Measurements from ENCODE around the gene C2orf74.
A peak's percentile ranks its signal among the peaks of the same experiment; 100 is the strongest.
"Not testable (repeated sequence)": the region's sequence is repeated elsewhere in the genome, so short reads cannot be mapped to it uniquely, and the experiment has no call there.

Gene C2orf74

DNA sequence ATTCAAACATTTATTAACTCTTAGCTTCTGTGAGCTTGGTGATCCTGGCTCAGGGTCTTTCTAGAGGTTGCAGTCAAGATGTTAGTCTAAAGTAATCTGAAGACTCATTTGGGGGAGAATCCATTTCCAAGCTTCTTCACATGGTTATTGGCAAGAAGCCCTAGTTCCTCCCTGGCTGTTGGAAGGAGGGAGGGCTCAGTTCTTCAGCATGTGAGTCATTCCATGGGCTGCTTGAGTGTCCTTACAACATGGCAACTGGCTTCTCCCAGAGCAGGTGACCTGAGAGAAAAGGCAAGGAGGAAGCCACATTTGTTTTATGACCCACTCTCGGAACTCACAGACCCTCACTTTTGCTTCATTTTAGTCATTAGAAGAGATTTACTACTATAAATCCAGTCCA is 10.6 kb upstream of the C2orf74 start:
- peaks cover 3 to 5% of the 10 kb centered on the region in 2 donors for H3K4me1 Mint-ChIP-seq
- no peaks in the 10 kb centered on the region for H3K27me3 Mint-ChIP-seq
- no peak overlapping the region for H3K27ac Mint-ChIP-seq
- H3K4me3 Mint-ChIP-seq = no peak overlapping the region
- ATAC-seq (replicated peaks) = no peak
- no peak for DNase-seq
- no peaks in the 10 kb centered on the region for H3K9me3 Mint-ChIP-seq
- H3K36me3 Mint-ChIP-seq = peaks cover 19 to 34% of the 10 kb centered on the region in 2 donors

DNA sequence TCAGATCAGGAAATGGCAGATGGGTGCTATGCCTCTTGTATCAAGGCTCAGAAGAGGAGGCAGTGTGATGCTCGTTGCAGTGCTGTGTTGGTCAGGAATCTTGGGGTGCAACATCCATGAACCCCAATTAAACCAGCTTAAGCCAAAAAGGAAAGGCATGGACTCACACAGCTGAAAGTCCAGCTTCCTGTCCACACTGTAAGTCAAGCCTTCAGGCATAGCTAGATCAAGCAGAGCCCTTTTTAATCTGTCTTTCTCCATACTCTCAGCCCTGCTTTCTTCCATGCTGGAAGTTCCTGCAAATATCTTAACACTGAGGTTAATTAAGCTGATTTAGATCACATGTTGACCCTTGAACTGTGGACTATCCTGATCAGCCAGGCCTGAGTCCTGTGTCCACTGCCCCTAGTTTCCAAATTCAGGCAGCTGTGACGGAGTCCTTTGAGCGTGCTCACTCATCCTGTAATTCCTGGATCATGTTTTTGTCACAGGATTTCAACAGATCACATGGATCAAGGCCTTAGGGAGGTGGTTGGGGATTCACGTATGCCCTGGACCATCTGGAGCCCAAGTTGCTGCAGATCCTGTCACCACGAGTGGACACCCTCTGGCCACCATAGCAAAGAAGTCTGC is 4.5 kb upstream of the C2orf74 start:
- Mint-ChIP-seq H3K36me3 (peaks cover 22 to 41% of the 10 kb centered on the region in 2 donors), H3K9me3 (peaks cover 7 to 8% of the 10 kb centered on the region in 2 donors), H3K4me3 (no peak overlapping the region), H3K27ac (peak overlapping the region; percentile 43), H3K4me1 (peaks cover 14 to 19% of the 10 kb centered on the region in 2 donors), H3K27me3 (no peaks in the 10 kb centered on the region)
- DNase-seq = no peak
- no peak for ATAC-seq (replicated peaks)

DNA sequence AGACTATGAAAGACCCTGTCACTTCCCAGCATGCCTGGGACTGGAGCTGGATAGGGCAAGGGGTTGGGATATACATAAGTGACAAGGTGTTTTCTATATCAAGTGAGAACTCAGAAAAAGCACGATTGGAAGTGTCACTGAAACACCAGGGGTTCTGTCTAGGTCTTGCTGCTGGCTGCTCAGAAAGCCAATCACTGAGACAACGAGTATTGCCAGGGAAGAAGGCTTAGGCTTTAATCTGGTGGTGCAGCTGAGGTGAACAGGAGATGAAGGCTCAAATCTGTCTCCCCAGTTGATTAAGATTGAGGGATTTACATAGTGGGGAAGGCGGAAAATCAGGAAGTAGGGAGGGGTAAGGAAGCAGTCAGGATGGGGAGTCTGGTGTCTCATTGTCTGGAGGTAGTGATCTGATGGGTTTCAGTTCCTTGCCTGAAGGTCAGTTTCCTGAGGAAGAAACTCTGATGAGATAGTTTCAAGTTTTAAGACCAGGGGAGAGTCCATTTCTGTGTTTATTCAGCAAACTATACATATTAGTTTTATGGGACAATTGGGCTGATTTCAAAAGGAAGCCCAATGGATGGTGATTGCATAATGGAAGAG is 3.5 kb upstream of the C2orf74 start:
- peaks cover 7 to 8% of the 10 kb centered on the region in 2 donors for H3K9me3 Mint-ChIP-seq
- H3K27me3 Mint-ChIP-seq = no peaks in the 10 kb centered on the region
- DNase-seq = no peak
- H3K27ac Mint-ChIP-seq = peak overlapping the region; percentile 43
- ATAC-seq (replicated peaks) = peak; percentile 84 to 89
- H3K4me1 Mint-ChIP-seq = peaks cover 14 to 19% of the 10 kb centered on the region in 2 donors
- peak overlapping the region; percentile 9 to 12 for H3K4me3 Mint-ChIP-seq
- H3K36me3 Mint-ChIP-seq = peaks cover 28 to 45% of the 10 kb centered on the region in 2 donors

DNA sequence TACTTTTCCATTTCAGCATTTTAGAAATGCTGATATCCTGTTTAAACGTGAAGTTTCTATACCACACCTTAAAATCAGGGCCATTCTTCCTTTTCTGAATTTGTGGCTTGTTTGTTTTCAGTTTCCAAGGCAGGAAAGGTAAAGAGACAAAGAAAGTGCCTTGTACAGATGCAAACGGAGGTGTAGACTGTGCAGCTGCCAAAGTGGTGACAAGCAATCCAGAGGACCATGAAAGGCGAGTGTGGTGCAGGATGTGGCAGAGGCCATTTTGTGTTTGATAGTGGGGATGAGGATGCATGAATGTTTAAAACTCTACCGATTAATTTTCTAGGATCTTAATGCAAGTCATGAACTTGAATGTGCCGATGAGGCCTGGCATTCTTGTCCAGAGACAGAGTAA is 733 bp downstream of the C2orf74 start:
- Mint-ChIP-seq H3K27me3 (no peaks in the 10 kb centered on the region), H3K4me1 (peaks cover 11 to 12% of the 10 kb centered on the region in 2 donors), H3K27ac (no peak overlapping the region), H3K36me3 (peaks cover 43 to 63% of the 10 kb centered on the region in 2 donors), H3K9me3 (peaks cover 6 to 8% of the 10 kb centered on the region in 2 donors), H3K4me3 (no peak overlapping the region)
- ATAC-seq (replicated peaks) (no peak), DNase-seq (no peak)

DNA sequence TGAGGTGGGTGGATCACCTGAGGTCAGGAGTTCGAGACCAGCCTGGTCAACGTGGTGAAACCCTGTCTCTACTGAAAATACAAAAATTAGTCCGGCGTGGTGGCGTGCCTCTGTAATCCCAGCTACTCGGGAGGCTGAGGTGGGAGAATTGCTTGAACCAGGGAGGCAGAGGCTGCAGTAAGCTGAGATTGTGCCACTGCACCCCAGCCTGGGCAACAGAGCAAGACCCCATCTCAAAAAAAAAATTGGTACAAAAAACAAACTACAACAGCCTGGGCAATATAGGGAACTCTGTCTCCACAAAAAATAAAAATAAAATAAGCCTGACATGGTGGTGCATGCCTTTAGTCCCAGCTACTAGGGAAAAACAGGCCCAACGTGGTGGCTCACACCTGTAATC is 3.1 kb downstream of the C2orf74 start:
- H3K27me3 Mint-ChIP-seq; H3K9me3 Mint-ChIP-seq; H3K27ac Mint-ChIP-seq; H3K4me3 Mint-ChIP-seq; DNase-seq; ATAC-seq (replicated peaks); H3K4me1 Mint-ChIP-seq: not testable (repeated sequence)
- H3K36me3 Mint-ChIP-seq = peaks cover 36 to 51% of the 10 kb centered on the region in 2 donors

DNA sequence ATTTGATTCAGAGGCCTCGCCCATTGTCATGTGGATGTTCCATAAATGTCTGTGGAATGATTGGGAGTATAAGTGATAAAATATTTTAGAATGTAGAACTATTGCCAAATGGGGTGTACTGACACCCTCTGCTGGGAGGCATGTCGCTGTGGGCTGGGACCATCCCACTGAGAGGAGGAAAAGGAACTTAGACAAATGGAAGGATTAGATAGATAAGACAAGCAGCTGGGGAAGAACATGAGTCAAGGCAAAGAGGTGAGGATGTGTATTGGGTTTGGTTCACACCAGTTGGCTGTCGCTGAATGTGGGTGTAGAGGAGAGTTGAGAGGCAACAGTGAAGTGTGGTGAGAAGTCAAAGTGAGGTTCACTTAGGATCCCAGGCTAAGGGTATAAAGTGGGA is 4.0 kb downstream of the C2orf74 start:
- Mint-ChIP-seq H3K36me3 (peaks cover 36 to 46% of the 10 kb centered on the region in 2 donors), H3K9me3 (no peaks in the 10 kb centered on the region), H3K27me3 (no peaks in the 10 kb centered on the region), H3K27ac (no peak overlapping the region), H3K4me3 (no peak overlapping the region), H3K4me1 (peaks cover 0 to 1% of the 10 kb centered on the region in 2 donors)
- DNase-seq (no peak), ATAC-seq (replicated peaks) (no peak)

DNA sequence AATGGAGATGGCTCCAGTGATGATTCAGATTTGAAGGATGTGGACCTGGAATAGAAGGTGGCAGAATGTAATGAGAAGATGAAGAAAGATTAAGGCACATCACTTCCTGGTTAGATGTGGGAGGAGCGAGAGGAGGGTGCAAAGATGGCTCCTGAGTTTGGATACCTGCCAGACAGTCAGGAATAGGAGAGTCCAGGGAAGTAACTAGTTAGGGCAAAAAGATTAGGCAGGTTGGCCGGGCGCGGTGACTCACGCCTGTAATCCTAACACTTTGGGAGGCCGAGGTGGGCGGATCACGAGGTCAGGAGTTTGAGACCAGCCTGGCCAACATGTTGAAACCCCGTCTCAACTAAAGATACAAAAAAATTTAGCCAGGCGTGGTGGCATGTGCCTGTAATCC is 5.6 kb downstream of the C2orf74 start:
- peaks cover 36 to 40% of the 10 kb centered on the region in 2 donors for H3K36me3 Mint-ChIP-seq
- no peaks in the 10 kb centered on the region for H3K9me3 Mint-ChIP-seq
- no peak overlapping the region for H3K27ac Mint-ChIP-seq
- DNase-seq (no peak), ATAC-seq (replicated peaks) (no peak)
- no peaks in the 10 kb centered on the region for H3K4me1 Mint-ChIP-seq
- H3K27me3 Mint-ChIP-seq = no peaks in the 10 kb centered on the region
- H3K4me3 Mint-ChIP-seq = no peak overlapping the region

DNA sequence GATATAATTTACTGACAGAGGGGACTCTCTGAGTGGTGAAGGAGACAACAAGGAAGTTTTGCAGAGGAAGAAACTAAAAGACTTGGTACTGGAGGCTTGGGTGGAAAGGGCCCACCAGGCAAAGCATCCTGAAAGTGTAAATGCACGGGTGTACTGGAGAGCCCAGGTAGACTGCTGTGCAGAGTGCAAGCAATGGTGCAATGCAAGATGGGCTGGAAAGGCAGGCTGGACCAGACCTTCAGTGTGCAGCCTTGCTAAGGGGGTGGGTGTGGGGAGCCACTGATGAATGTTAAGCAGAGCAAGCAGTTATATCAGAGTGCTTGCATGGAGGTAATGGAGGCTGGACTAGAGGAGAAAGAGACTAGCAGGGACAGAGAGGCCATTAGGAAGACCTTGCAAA is 10.7 kb downstream of the C2orf74 start:
- Mint-ChIP-seq H3K4me3 (no peak overlapping the region), H3K36me3 (peaks cover 7 to 8% of the 10 kb centered on the region in 2 donors), H3K4me1 (peaks cover 5 to 8% of the 10 kb centered on the region in 2 donors), H3K27ac (no peak overlapping the region), H3K9me3 (no peaks in the 10 kb centered on the region), H3K27me3 (no peaks in the 10 kb centered on the region)
- ATAC-seq (replicated peaks) (no peak), DNase-seq (no peak)

DNA sequence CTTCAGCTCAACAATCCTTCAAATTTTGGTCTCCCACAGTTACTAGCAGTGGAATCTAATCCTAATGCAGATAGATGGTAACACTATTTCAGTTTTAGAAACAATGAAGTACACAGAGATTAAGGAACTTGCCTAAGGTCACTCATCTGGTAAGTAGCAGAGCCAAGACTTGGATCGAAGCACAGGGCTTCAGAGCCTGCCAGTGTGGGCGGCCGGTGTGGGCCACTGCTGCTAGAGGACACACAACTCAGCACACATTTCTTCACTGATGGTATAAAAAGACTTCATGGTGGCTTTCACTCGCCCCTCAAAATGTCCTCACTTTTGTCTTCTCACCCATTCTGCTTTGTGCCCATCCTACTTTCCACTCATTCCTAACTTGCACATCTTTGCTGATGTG is 11.1 kb downstream of the C2orf74 start:
- Mint-ChIP-seq H3K9me3 (no peaks in the 10 kb centered on the region), H3K27me3 (no peaks in the 10 kb centered on the region), H3K4me3 (no peak overlapping the region), H3K27ac (no peak overlapping the region), H3K4me1 (peaks cover 5 to 12% of the 10 kb centered on the region in 2 donors), H3K36me3 (peaks cover 7 to 8% of the 10 kb centered on the region in 2 donors)
- ATAC-seq (replicated peaks) (no peak), DNase-seq (no peak)

DNA sequence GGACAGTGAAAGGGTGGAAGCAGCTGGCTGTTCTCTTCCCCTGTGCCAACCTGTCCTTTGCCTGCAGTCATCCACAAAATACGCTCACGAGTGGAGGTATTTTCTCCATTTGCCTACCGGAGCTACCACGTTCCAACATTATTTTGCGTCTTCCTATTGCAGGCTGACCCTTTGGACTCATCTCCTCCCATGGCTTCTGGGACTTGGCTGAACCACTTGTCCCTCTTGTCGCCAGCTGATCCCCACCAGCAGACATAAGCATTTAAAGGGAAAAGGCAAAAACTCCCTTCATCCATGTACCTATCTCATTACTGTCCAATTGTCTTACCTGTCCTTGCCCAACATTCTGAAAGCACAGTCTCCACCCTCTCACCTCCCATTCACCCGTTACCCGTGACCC is 13.0 kb downstream of the C2orf74 start:
- H3K27ac Mint-ChIP-seq = no peak overlapping the region
- H3K27me3 Mint-ChIP-seq = no peaks in the 10 kb centered on the region
- no peak for ATAC-seq (replicated peaks)
- no peak for DNase-seq
- H3K36me3 Mint-ChIP-seq = peaks cover 3 to 18% of the 10 kb centered on the region in 2 donors
- H3K4me1 Mint-ChIP-seq = peaks cover 23 to 31% of the 10 kb centered on the region in 2 donors
- no peaks in the 10 kb centered on the region for H3K9me3 Mint-ChIP-seq
- no peak overlapping the region for H3K4me3 Mint-ChIP-seq

DNA sequence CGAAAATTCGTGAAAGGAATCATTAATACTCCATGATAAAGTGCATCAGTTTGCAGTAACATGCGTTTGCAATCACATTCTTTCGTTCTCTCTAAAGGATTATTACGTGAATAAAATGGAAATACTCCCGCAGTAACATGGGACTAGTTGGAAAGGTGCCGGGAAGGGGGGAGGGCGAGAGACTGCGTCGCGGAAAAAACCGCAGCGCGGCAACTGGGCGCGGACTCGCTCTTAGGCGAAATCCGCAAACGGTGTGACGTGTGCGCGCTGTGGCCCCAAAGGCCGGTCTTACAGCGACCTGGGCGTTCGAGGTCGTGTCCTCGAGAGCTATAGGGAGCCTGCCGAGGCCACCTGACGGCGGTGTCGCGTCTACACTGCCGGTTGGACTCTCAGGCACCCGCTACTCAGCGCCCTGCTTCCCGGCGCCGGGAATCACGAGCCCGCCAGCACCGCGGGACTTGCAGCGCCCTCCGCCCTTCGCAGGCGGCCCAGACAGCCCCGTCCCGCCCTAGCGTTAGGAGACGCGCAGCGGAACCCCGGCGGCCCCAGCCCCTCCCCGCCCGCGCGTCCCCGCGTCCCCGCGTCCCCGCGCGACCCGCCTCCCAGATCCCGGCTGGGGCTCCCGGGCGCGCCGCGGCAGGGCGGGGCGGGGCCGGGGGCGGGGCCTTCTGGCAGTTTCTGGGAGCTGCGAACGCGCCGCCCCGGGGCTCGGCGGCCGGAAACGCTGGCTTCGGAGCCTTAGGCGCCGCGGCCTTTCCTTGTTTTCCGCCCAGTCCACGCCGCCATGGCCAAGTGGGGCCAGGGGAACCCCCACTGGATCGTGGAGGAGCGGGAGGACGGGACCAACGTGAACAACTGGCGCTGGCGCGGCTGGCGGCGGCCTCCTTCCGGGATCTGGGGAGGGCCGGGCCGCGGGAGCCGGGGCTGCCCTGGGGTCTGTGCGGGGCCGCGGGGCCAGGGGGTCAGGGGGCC is 15.1 kb downstream of the C2orf74 start:
- DNase-seq (peak; percentile 90), ATAC-seq (replicated peaks) (peak; percentile 89 to 90)
- Mint-ChIP-seq H3K9me3 (no peaks in the 10 kb centered on the region), H3K4me1 (peaks cover 37 to 51% of the 10 kb centered on the region in 2 donors), H3K4me3 (peak overlapping the region; percentile 94), H3K36me3 (peaks cover 15 to 33% of the 10 kb centered on the region in 2 donors), H3K27ac (peak overlapping the region; percentile 88), H3K27me3 (no peaks in the 10 kb centered on the region)

DNA sequence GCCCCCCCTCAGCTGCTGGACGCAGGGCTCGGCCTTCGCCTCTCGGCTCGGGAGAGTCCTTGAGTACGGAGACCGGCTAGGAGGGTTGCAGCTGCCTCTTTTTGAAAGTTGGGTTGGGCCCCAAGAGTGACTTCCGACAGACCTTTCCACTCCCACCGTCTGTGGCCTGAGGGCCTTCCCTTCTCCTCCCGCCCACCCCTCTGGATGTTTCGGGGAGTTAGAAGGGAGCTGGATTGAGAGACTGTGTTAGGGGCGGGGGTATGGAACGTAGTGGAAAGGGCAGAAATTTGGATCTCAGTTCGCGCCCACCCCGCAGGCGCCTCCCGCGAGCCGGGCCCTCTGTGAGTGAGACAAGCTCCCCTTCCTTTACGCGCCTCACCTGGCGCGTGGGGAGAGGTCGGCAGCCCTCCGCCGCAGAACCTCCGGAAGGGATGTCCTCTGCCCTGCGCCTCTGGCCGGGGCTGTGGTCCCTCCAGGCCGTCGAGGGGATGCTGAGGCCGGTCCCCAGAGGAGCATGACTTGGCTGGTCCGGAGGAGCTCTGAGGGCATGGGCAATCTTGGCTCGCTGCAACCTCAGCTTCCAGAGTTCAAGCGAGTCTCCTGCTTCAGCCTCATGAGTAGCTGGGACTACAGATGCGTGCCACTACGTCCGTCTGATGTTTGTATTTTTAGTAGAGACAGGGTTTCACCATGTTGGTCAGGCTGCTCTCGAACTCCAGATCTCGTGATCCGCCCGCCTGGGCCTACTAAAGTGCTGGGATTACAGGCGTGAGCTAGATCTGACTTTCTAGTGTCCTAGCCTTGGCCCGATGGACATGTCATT is 15.9 kb downstream of the C2orf74 start:
- H3K9me3 Mint-ChIP-seq = no peaks in the 10 kb centered on the region
- H3K36me3 Mint-ChIP-seq = peaks cover 22 to 40% of the 10 kb centered on the region in 2 donors
- DNase-seq (peak; percentile 24), ATAC-seq (replicated peaks) (peak; percentile 33 to 42)
- H3K27me3 Mint-ChIP-seq = no peaks in the 10 kb centered on the region
- H3K27ac Mint-ChIP-seq = peak overlapping the region; percentile 96
- H3K4me3 Mint-ChIP-seq = peak overlapping the region; percentile 94
- H3K4me1 Mint-ChIP-seq = peaks cover 41 to 56% of the 10 kb centered on the region in 2 donors

DNA sequence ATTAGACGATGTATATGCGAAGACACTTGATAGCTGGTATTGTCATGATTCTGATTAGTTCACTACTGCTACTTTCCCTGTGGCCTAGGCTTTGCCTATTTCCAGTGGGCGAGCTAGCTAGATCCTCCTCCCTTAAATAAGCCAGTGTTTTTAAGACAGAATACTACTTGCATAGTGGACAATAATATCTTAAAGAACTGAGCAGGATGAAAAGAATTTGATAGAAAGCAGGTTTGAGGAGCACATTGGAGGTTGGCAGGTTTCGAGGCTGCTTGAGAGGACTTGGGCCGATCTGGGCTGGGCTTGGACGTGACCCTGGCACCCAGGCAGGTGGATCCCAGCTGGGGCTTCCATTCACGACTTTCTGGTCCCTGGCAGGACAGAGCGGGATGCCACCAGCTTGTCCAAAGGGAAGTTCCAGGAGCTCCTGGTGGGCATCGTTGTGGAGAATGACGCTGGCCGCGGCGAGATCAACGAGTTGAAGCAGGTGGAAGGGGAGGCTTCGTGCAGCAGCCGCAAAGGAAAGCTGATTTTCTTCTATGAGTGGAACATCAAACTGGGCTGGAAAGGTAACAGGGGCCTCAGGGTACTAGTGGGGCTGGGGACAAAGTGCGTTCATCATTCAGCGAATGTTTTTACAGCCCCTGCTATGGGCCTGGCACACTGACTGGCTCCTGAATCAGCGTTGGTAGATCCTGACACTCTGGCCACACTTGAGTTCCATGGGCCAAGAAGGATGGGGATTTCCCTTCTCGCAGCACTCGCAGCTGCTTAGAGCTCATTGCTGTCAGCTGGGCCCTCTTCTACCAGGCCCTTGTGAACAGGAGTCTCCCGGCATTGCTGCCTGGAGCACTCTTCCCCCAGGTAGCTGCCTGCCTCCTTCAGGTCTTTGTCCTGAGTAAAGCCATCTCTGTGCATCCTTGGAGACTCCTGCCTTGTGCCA is 16.9 kb downstream of the C2orf74 start:
- H3K9me3 Mint-ChIP-seq = no peaks in the 10 kb centered on the region
- H3K4me3 Mint-ChIP-seq = peak overlapping the region; percentile 94
- H3K27ac Mint-ChIP-seq = peak overlapping the region; percentile 96
- no peak for DNase-seq
- no peak for ATAC-seq (replicated peaks)
- H3K4me1 Mint-ChIP-seq = peaks cover 43 to 56% of the 10 kb centered on the region in 2 donors
- H3K27me3 Mint-ChIP-seq = no peaks in the 10 kb centered on the region
- H3K36me3 Mint-ChIP-seq = peaks cover 28 to 47% of the 10 kb centered on the region in 2 donors
